LNCaP clone FGC (cell line): ENCODE measurements around the gene SEC24A.
"Not testable (repeated sequence)": the region's sequence is repeated elsewhere in the genome, so short reads cannot be mapped to it uniquely, and the experiment has no call there.

ENCODE experiments used
- DNase-seq: peaks from one replicate; pipeline ENCODE4 v3.0.0-alpha.2; 2011; ENCODE audit warnings: low read depth
- H3K4me3 ChIP-seq: 2 replicates; pipeline ENCODE4 v1.5.1; 2011; ENCODE audit warnings: mild to moderate bottlenecking, low read depth, low read length, control low read depth
- TF ChIP-seq, protein P1 (sequence below): IDR thresholded peaks from 2 replicates; pipeline ENCODE4 v1.5.1; 2012; ENCODE audit warnings: mild to moderate bottlenecking; ENCODE audit not compliant: control insufficient read depth, insufficient read depth; ENCODE audit errors: extremely low read depth

The SEC24A gene

DNA sequence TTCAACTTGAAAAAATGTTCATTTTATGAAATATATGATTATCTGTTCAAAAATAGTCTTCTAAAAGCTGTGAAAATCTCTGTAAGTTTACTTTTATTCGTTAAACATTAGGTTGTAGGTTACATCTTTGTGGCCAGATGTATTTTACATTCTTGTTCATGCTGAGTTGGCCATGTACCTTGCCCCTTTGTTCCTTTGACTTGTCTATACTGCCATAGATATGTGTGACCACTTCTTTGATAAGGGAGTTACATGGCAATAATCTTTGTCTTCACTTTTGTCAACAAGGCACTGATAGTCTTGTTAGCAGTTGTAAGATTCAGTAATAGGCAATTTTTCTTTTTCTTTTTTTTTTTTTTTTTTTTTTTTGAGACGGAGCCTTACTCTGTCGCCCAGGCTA is 15.9 kb downstream of the SEC24A start:
- DNase-seq, result no peak
- no peak overlapping the region for H3K4me3 ChIP-seq
- TF ChIP-seq, protein P1, sequence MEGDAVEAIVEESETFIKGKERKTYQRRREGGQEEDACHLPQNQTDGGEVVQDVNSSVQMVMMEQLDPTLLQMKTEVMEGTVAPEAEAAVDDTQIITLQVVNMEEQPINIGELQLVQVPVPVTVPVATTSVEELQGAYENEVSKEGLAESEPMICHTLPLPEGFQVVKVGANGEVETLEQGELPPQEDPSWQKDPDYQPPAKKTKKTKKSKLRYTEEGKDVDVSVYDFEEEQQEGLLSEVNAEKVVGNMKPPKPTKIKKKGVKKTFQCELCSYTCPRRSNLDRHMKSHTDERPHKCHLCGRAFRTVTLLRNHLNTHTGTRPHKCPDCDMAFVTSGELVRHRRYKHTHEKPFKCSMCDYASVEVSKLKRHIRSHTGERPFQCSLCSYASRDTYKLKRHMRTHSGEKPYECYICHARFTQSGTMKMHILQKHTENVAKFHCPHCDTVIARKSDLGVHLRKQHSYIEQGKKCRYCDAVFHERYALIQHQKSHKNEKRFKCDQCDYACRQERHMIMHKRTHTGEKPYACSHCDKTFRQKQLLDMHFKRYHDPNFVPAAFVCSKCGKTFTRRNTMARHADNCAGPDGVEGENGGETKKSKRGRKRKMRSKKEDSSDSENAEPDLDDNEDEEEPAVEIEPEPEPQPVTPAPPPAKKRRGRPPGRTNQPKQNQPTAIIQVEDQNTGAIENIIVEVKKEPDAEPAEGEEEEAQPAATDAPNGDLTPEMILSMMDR, result no peak

GRCh38 chr5:134673546-134673945 is 25.0 kb downstream of the SEC24A start:
- not testable (repeated sequence) for H3K4me3 ChIP-seq, DNase-seq

DNA sequence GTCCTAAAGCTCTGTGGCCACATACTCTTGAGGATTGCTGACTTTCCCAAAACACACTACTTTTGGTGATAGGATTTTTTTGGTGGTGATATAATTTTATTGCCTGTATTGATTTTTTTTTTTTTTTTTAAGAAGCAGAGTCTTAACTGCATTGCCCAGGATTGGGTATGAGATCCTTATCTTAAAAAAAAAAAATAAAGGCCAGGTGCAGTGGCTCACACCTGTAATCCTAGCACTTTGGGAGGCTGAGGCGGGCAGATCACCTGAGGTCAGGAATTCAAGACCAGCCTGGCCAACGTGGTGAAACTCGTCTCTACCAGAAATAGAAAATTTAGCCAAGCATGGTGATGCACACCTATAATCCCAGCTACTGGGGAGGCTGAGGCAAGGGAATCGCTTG is 28.8 kb downstream of the SEC24A start:
- not testable (repeated sequence) for H3K4me3 ChIP-seq, DNase-seq

- not testable (repeated sequence) for H3K4me3 ChIP-seq, DNase-seq
Measured at GRCh38 chr5:134690144-134690543, 41.6 kb downstream of the SEC24A start.

GRCh38 chr5:134692722-134693121 is 44.1 kb downstream of the SEC24A start:
- TF ChIP-seq, protein P1, result no peak
- H3K4me3 ChIP-seq, result no peak overlapping the region
- DNase-seq, result no peak

- TF ChIP-seq, protein P1, result no peak
Measured at GRCh38 chr5:134708301-134708700, 59.7 kb downstream of the SEC24A start.

DNA sequence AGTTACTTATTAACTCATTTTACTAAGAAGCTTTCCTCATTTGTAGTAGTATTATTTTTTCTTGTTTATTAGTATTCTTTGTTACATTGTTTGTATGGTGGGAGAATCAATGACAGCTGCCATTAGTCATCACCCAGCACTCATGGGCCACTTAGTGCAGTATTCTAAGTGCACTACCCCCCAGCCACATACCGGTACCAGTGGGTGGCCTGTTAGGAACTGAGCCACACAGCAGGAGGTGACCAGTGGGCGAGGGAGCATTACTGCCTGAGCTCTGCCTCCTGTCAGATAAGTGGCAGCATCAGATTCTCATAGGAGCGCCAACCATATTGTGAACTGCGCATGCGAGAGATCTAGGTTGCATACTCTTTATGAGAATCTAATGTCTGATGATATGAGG is 65.5 kb downstream of the SEC24A start:
- TF ChIP-seq, protein P1, result no peak
- no peak overlapping the region for H3K4me3 ChIP-seq
- DNase-seq, result no peak

More at GRCh38 chr5:134708301-134708700, 59.7 kb downstream of the SEC24A start:
- no peak for DNase-seq
- no peak overlapping the region for H3K4me3 ChIP-seq

- DNase-seq, result no peak
- no peak overlapping the region for H3K4me3 ChIP-seq
- TF ChIP-seq, protein P1, result no peak
Measured at GRCh38 chr5:134714541-134714940, 66.0 kb downstream of the SEC24A start.

DNA sequence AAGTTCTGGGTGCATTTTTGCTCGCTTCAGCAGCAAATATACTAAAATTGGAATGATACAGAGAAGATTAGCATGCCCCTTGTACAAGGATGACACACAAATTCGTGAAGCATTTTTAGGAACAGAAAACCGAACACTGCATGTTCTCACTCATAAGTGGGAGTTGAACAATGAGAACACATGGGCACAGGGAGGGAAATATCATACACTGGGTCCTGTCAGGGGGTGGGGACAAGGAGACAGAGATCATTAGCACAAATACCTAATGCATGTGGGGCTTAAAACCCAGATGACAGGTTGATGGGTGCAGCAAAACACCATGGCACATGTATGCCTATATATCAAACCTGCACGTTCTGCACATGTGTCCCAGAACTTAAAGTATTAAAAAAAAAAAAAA is 66.9 kb downstream of the SEC24A start:
- DNase-seq, H3K4me3 ChIP-seq: not testable (repeated sequence)
